SW 1271 (cell line): ENCODE measurements around the gene KCNC3.
"Not testable (repeated sequence)": the region's sequence is repeated elsewhere in the genome, so short reads cannot be mapped to it uniquely, and the experiment has no call there.

Experiments used
- DNase-seq, 2 experiments: peaks; one replicate each; lab custom pipeline; 2025; lab: John Stamatoyannopoulos, UW

KCNC3 gene

DNA sequence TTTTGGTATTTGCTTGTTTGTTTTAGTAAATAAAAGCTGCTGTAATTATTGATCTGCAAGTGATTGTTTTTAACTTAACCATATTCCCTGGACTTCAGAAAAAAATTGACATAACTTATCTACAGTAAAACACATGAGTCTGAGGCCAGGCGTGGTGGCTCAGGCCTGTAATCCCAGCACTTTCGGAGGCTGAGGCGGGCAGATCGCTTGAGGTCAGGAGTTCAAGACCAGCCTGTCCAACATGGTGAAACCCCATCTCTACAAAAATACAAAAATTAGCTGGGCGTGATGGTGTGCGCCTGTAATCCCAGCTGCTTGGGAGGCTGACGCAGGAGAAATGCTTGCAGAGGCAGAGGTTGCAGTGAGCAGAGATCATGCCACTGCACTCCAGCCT is 24.3 kb upstream of the KCNC3 start:
- not testable (repeated sequence) for DNase-seq

GRCh38 chr19:50352242-50352641 is 23.1 kb upstream of the KCNC3 start:
- no peak for DNase-seq

GRCh38 chr19:50349277-50350057 is 20.3 kb upstream of the KCNC3 start:
- no peak for DNase-seq

GRCh38 chr19:50347089-50347581 is 18.0 kb upstream of the KCNC3 start:
- DNase-seq: not testable (repeated sequence)

- DNase-seq: no peak
Observed at GRCh38 chr19:50344661-50345318, 15.6 kb upstream of the KCNC3 start.

DNA sequence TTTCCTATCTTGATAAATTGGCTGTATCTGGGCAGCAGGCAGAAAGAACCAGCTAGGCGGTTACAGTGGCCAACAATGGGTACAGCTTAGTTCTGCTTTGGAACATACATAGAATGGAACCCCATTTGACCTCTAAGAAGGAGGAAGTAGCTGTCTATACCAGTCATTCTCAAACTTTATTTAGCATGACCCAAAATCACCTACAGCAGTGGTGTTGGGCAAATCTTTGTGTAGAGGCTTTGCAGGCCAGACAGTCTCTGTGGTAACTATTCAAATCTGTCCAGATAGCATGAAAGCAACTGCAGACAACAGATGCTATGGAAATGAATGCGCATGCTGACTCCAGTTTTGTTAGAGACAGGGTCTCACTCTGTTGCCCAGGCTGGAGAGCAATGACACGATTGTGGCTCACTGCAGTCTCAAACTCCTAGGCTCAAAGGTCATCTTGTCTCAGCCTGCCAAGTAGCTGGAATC is 12.0 kb upstream of the KCNC3 start:
- no peak for DNase-seq

- DNase-seq: no peak
Observed at GRCh38 chr19:50340331-50340730, 11.2 kb upstream of the KCNC3 start.

DNA sequence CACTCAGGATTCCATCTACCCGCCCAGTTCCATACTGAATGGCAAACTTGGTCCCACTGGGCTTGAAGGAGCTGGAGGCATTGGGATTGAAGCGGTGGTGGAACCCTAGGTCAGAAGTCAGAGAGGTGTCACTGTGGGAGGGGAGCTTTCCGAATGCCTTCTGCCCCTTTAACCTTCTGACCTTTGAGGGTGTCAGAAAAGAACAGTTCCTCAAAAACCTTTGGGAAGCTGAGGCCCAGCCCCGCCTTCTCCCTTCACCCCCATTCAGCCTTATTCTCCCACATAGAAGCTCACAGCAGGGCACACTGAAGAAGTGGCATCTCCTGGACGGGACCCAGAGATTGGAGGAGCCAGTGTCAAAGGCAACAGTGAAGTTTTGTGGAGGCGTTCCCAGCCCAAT is 7.9 kb upstream of the KCNC3 start:
- DNase-seq: not testable (repeated sequence)

DNA sequence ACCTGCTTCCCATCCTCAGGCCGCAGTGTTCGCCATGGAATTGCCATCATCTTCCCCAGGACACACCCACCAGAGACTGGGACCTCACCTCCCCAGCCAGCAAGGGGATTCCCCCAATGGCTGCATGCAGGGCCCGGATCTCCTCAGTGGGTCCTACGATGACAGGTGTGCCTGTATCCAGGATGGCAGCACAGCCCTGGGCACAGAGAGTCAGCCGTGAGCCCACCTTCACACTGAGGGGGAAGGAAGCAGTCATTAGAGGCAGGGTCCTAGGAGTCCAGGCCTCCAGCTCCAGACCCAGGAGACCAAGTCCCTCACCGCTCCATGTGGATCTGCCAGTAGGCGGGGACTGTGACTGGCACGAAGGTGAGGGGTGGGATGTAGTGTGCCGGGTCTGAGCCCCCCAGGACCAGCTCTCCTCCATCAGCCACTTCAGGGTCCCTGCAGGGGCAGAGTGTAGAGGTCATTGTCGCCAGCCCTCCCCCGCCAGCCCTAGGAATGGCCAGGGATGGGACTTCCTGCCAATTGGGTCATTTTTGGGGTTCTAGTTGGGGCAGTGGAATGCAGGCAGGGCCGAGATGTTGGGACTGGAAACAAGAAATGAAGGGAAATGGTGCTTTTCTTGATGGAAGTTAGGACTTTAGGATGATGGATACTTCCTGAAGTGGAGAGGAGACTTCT is 5.7 kb upstream of the KCNC3 start:
- DNase-seq: no peak

DNA sequence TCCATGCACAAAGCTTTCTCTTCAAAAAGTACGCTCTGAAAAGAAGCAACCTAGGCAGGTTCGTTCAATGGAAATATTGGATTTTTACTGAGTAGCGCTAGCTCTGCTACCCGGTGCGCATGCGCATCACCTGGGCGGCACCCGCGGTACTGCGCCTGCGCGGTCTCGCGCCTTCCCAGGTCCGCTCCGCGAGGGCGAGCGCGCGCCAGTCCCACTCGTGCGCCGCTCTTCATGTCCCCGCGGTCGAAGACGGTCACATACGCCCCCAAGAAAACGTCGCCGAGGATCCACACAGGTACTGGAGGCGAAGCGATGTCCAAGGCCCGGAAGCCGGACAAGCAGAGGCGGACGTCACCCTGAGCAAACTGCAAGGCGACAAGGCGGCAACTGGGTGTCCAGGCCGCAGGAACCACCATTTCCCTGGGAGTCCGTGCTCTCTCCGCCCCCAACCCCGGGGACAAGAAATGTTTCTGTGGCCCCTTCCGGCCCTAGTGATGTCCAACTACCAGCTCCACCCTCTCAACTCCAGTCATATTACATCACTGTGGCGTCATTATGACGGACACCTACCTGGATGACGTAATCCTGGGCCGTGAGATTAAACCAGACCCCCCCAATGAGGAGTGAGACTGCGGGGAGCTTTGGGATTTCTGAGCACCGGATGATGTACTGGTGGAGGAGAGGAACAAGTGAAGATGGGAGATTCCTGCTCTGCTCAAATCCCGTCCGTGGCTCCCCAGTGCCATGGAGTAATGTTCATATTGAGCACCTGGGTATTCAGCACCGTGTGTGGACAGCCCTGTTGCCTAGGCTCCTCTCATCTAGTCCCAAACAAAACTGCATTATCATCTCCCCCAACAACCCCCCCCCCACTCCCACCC is 4.8 kb upstream of the KCNC3 start:
- peak in 1 of 2 experiments; percentile 79 for DNase-seq

GRCh38 chr19:50333235-50333736 is 4.1 kb upstream of the KCNC3 start:
- DNase-seq: peak; percentile 72 to 80

GRCh38 chr19:50332244-50333038 is 3.3 kb upstream of the KCNC3 start:
- DNase-seq: no peak

GRCh38 chr19:50331994-50332243 is 2.7 kb upstream of the KCNC3 start:
- no peak for DNase-seq

- DNase-seq: no peak
Observed at GRCh38 chr19:50331221-50331993, 2.2 kb upstream of the KCNC3 start.

DNA sequence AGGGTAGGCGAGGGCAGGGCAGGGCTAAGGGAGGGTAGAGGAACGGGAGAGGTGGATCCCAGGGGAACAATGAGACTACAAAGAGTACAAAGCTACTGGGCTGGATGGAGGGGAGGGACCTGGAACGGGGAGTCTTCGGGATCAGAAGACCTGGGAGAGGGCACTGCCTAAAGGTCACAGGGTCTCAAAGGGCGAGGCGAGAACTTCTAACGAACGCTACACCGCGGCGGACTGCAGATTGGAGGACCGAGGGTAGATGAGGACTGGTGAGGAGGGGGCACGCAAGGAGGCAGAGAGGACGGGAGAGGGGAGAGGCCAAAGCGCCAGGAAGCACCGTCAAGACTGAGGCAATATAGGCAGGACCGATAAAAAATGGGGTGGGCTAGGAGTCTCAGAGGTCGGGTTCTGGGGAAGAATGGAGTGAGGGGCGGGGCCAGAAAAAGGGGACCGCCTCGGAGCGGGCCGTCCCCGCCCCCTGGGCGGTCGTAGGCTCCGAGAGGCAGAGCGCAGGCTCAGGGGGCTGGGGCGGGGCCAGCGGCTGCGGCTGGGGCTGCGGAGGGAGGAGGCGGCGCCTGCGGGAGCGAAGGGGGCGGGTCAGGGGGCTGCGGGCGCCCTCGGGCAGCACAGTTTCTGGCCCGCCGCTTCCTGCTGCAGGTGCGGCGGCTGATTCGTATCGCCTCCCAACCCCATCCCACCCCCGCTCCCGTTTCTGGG is 1.3 kb upstream of the KCNC3 start:
- peak in 1 of 2 experiments; percentile 57 for DNase-seq

GRCh38 chr19:50329926-50330294 is 733 bp upstream of the KCNC3 start:
- DNase-seq: not testable (repeated sequence)

DNA sequence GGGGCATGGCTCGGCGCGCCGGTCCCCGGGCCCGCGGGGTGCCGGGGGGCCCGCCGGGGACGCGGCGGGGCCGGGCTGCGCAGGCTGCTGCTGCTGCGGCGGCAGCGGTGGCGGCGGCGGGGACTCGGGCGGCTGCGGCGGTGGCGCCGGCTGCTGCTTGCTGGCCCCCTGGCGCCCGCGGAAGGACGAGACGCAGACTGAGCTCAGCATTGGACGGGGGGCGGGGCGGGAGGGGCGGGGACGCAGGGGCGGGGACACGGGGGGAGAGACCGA is 368 bp downstream of the KCNC3 start:
- no peak for DNase-seq

DNA sequence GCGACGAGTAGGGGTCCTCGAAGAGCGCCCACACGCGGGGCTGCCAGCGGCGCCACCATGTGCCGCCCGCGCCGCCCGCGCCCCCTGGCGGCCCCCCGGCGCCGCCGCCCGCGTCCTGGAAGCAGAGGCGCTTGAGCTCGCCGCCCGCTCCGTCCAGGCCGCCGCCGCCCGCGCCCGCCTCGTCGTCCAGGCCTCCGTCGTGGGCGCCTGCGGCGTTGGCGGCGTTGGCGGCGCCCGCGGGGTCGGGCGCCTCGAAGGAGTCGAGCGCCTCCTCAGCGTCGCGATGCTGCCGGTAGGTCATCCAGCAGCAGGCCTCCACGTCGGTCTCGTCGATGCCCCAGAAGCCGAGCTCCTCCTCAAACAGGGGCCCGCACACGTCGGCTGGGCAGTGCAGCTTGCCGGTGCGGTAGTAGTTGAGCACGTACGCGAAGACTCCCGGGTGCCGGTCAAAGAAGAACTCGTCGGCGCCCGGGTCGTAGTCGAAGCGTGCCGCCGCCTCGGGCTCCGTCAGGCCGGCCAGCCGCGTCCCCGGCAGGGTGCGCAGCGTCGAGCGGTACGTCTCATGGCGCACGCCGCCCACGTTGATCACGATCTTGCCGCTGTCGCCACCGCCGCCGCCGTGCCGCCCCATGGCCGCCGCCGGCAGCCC is 829 bp downstream of the KCNC3 start:
- no peak for DNase-seq
